Smooth muscle cell (in vitro differentiated cells): ENCODE measurements around the gene ZXDC. TPM values are rescaled to one million over a fixed set of nuclear protein-coding genes. Genes with fewer than 3 reads are reported as not detected.

Source experiments
- DNase-seq: peaks from one replicate; lab custom pipeline; 2025; ENCODE audit not compliant: unreplicated experiment; lab: John Stamatoyannopoulos, UW
- H2AFZ ChIP-seq: fragments of 200-600 bp; sonication (generic); 2 replicates; pipeline ENCODE4 v1.6.0; 2016; ENCODE audit warnings: antibody characterized with exemption, low read depth, mild to moderate bottlenecking
- H3F3A ChIP-seq: fragments of 200-600 bp; sonication (generic); 2 replicates; pipeline ENCODE4 v1.6.0; 2017; ENCODE audit warnings: antibody characterized with exemption, low read depth
- H3K27ac ChIP-seq: fragments of 200-600 bp; sonication (generic); 2 replicates; pipeline ENCODE4 v1.5.1; 2016; ENCODE audit warnings: low read depth, mild to moderate bottlenecking
- H3K27me3 ChIP-seq: fragments of 200-600 bp; sonication (generic); 2 replicates; pipeline ENCODE4 v1.6.1; 2016; ENCODE audit warnings: low read depth, mild to moderate bottlenecking
- H3K36me3 ChIP-seq: fragments of 200-600 bp; sonication (generic); 2 replicates; pipeline ENCODE4 v1.5.1; 2016; ENCODE audit warnings: low read depth
- H3K4me1 ChIP-seq: fragments of 200-600 bp; sonication (generic); 2 replicates; pipeline ENCODE4 v1.5.1; 2016; ENCODE audit warnings: low read depth
- H3K4me2 ChIP-seq: fragments of 200-600 bp; sonication (generic); 2 replicates; pipeline ENCODE4 v1.6.0; 2016; ENCODE audit warnings: mild to moderate bottlenecking
- H3K4me3 ChIP-seq: fragments of 200-600 bp; sonication (generic); 2 replicates; pipeline ENCODE4 v1.5.1; 2016; ENCODE audit warnings: mild to moderate bottlenecking
- H3K79me2 ChIP-seq: fragments of 200-600 bp; sonication (generic); 2 replicates; pipeline ENCODE4 v1.6.0; 2016; ENCODE audit warnings: low read depth, mild to moderate bottlenecking
- H3K9ac ChIP-seq: fragments of 200-600 bp; sonication (generic); 2 replicates; pipeline ENCODE4 v1.6.0; 2016; ENCODE audit warnings: low read depth
- H3K9me3 ChIP-seq: fragments of 200-600 bp; sonication (generic); replicated peaks from 2 replicates; pipeline ENCODE4 v1.5.1; 2016; ENCODE audit warnings: low read depth
- H4K20me1 ChIP-seq: fragments of 200-600 bp; sonication (generic); 2 replicates; pipeline ENCODE4 v1.6.0; 2016; ENCODE audit warnings: low read depth
- WGBS: methylation state at CpG from one replicate; pipeline ENCODE4 v1.1.7; 2016; ENCODE audit warnings: low lambda C conversion rate; 5-methylcytosine and 5-hydroxymethylcytosine counted together
- polyA plus RNA-seq: library from polyadenylated mRNA; unstranded; fragments of >200 nt; fragmentation: Nextera tagmentation; extraction: Ambion mirVana; gene quantifications from 2 replicates; pipeline ENCODE4 v1.2.1, GENCODE V29; 2016
- total RNA-seq: library from RNA; depleted of rRNA; stranded (reverse); fragments of >200 nt; gene quantifications from 2 replicates; pipeline ENCODE4 v1.2.3, GENCODE V29; 2014
- TF ChIP-seq, protein P1 (sequence below): fragments of 200-600 bp; sonication (generic); IDR thresholded peaks from 2 replicates; pipeline ENCODE4 v1.5.1; 2017; ENCODE audit warnings: borderline replicate concordance, mild to moderate bottlenecking, antibody characterized with exemption; ENCODE audit not compliant: insufficient read depth, poor library complexity, severe bottlenecking

Gene ZXDC
- total and polyA plus RNA-seq, 2 experiments from 2014 or later: 9.2 to 20.4 TPM

DNA sequence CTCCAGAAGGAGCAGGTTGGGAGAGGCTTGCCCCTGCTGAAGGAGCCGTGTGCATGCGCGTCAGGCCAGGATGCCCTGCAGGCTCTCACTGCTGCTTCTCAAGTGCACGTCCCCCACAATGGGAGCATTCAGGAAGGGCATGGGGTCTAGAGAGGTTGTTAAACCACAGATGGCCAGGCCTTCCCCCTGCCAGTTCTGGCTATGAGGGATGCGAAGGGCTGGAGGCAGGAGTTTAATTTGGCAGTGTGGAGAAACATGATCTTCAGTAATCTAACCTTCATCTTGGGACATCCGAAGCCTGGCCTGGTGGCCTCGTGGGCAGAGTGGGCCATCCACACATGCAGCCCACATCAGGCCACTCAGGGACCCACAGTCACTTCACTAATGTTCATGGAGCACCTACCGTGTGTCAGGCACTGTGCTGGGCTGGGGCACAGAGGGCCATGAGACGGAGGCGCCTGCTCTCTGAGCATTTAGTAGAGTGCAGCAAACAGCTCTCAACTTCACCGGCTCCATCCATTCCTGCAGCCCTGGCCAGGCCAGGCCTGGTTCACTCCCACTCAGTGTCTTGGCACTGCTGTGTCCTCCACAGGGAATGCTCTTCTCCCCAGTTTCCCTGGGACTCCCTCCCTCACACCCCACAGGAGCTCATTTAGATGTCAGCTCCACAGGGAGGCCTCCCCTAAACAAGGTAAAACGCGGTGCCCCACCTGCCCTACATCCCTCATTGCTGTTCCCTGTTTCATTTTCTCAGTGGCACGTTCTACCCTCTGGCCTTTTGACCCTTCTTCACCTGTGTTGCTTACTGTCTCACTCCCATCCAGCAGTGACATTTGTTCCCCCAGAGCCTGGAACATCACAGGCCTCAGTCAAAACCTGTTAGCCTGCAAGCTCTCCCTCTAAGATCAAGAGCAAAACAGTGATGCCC lies 77.0 kb downstream of the ZXDC start:
- Histone ChIP-seq H3K9ac (no peak overlapping the region), H3K27ac (no peak overlapping the region), H3F3A (no peaks in the 10 kb centered on the region), H3K79me2 (no peaks in the 10 kb centered on the region), H3K4me1 (peaks cover 6% of the 10 kb centered on the region), H3K27me3 (peaks cover 11% of the 10 kb centered on the region), H3K4me3 (no peak overlapping the region), H3K9me3 (no peaks in the 10 kb centered on the region), H2AFZ (no peak overlapping the region), H3K4me2 (no peak overlapping the region), H3K36me3 (no peaks in the 10 kb centered on the region), H4K20me1 (no peaks in the 10 kb centered on the region)
- 89% methylated on average over 14 of the region's 14 CpGs for WGBS
- TF ChIP-seq, protein P1, sequence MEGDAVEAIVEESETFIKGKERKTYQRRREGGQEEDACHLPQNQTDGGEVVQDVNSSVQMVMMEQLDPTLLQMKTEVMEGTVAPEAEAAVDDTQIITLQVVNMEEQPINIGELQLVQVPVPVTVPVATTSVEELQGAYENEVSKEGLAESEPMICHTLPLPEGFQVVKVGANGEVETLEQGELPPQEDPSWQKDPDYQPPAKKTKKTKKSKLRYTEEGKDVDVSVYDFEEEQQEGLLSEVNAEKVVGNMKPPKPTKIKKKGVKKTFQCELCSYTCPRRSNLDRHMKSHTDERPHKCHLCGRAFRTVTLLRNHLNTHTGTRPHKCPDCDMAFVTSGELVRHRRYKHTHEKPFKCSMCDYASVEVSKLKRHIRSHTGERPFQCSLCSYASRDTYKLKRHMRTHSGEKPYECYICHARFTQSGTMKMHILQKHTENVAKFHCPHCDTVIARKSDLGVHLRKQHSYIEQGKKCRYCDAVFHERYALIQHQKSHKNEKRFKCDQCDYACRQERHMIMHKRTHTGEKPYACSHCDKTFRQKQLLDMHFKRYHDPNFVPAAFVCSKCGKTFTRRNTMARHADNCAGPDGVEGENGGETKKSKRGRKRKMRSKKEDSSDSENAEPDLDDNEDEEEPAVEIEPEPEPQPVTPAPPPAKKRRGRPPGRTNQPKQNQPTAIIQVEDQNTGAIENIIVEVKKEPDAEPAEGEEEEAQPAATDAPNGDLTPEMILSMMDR: no peak
- no peak for DNase-seq

DNA sequence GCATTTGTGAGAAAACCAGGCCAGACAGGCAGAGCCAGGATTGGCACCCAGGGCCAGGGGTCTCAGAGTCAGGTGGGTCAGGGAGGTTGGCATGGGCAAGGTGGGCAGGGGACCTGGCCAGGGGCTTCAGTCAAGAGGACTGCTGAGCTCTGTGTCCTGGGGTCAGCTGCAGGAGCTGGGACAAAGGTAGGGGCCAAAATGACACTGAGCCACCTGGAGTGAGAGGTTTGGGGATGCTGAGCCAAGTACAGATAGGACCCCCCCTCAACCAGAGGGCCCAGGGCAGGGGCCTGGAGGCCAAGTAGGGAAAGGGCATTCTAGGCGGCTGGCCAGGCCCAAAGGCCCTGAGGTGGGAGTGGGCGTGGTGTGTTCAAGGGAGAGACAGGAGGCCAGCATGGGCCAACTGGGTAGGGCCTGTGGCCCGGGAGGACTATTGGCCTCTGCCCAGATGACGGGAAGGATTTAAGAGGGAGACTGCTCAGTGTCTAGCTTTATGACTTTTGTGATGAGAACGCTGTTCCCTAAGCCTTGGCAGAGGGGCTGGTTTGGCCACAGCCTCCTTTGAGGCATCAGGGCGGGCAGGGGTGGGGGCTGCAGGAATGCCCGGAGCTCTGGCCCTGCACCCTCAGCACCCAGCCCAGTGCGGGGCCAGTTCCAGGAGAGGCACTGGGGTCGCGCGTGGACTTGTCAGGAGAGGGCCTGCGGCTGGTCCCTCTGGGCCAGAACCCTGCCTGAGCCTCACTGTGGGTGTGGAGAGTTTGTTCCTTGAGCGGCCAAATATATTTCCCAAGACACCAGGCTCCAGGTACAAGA lies 77.9 kb downstream of the ZXDC start:
- Histone ChIP-seq H4K20me1 (no peaks in the 10 kb centered on the region), H2AFZ (no peak overlapping the region), H3K4me2 (no peak overlapping the region), H3K9me3 (no peaks in the 10 kb centered on the region), H3K27ac (no peak overlapping the region), H3K9ac (no peak overlapping the region), H3K27me3 (peaks cover 11% of the 10 kb centered on the region), H3F3A (no peaks in the 10 kb centered on the region), H3K79me2 (no peaks in the 10 kb centered on the region), H3K4me3 (no peak overlapping the region), H3K36me3 (no peaks in the 10 kb centered on the region), H3K4me1 (peaks cover 6% of the 10 kb centered on the region)
- DNase-seq: no peak
- TF ChIP-seq, protein P1: no peak
- 87% methylated on average over 11 of the region's 13 CpGs for WGBS

DNA sequence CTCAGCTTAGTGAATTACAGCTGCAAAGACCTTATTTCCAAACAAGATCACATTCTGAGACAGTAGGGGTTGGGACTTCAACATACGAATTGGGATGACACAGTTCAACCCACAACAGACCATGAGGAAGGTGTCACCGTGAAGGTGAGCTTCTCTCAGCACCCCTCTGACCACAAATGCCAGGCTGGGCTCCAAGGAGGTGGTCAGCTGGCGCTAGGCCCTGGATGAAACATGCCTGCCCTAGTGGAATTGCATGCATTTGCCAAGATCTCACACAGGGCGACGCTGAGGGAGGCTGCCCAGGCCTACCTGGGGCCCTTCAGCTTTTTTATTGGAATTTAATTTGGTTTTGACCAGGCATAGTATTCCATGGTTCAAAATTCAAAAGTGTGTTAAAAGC lies 79.2 kb downstream of the ZXDC start:
- H3K4me2 ChIP-seq: no peak overlapping the region
- H3K9me3 ChIP-seq: no peaks in the 10 kb centered on the region
- H3K9ac ChIP-seq: no peak overlapping the region
- H3F3A ChIP-seq: no peaks in the 10 kb centered on the region
- DNase-seq: no peak
- no peaks in the 10 kb centered on the region for H3K36me3 ChIP-seq
- H3K27me3 ChIP-seq: peaks cover 11% of the 10 kb centered on the region
- H2AFZ ChIP-seq: no peak overlapping the region
- H3K4me3 ChIP-seq: no peak overlapping the region
- H3K27ac ChIP-seq: no peak overlapping the region
- no peaks in the 10 kb centered on the region for H4K20me1 ChIP-seq
- H3K4me1 ChIP-seq: peaks cover 6% of the 10 kb centered on the region
- TF ChIP-seq, protein P1: no peak
- H3K79me2 ChIP-seq: no peaks in the 10 kb centered on the region
- 97% methylated on average over 5 of the region's 5 CpGs for WGBS
